Neural progenitor cell (in vitro differentiated cells): ENCODE measurements around the gene EYA4.

ENCODE experiments used
- EZH2 ChIP-seq: fragments of 200-600 bp; sonication (generic); IDR thresholded peaks from 2 replicates; pipeline ENCODE4 v1.6.1; 2017; ENCODE audit warnings: antibody characterized with exemption, mild to moderate bottlenecking, moderate library complexity
- EZH2phosphoT487 ChIP-seq: fragments of 200-600 bp; sonication (generic); IDR thresholded peaks from 2 replicates; pipeline ENCODE4 v1.6.1; 2017; ENCODE audit warnings: antibody characterized with exemption
- TF ChIP-seq, protein P1 (sequence below): fragments of 200-600 bp; sonication (generic); IDR thresholded peaks from 2 replicates; pipeline ENCODE4 v1.5.1; 2017; ENCODE audit warnings: antibody characterized with exemption, mild to moderate bottlenecking

DNA sequence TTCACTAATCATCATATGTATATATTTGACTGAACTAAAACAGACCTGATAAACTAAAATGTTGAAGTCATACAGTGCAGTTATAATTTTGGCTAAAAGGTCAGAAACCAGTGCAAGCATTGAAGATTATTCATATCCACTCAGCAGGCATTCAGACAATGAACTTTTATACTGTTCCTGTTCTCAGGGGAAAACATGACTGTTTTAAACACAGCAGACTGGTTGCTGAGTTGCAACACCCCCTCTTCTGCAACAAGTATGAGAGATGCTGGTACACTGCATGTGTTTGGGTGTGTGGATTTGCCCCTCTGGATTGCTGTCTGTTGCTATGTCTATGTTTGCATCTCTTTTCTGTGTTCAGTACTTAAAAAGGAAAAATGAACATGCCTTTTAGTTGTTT is 206.8 kb downstream of the EYA4 start:
- no peak for TF ChIP-seq EZH2phosphoT487
- TF ChIP-seq, protein P1, sequence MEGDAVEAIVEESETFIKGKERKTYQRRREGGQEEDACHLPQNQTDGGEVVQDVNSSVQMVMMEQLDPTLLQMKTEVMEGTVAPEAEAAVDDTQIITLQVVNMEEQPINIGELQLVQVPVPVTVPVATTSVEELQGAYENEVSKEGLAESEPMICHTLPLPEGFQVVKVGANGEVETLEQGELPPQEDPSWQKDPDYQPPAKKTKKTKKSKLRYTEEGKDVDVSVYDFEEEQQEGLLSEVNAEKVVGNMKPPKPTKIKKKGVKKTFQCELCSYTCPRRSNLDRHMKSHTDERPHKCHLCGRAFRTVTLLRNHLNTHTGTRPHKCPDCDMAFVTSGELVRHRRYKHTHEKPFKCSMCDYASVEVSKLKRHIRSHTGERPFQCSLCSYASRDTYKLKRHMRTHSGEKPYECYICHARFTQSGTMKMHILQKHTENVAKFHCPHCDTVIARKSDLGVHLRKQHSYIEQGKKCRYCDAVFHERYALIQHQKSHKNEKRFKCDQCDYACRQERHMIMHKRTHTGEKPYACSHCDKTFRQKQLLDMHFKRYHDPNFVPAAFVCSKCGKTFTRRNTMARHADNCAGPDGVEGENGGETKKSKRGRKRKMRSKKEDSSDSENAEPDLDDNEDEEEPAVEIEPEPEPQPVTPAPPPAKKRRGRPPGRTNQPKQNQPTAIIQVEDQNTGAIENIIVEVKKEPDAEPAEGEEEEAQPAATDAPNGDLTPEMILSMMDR = no peak
- TF ChIP-seq EZH2 = no peak
